ENCODE measurements around the gene SHISA6. TPM values are rescaled to one million over a fixed set of nuclear protein-coding genes. Genes with fewer than 3 reads are reported as not detected.

The SHISA6 gene
- polyA plus RNA-seq, 1 of the 3 experiments (the other 2 are of a cell fraction), result not detected

- Histone ChIP-seq H3K36me3 (replicated peaks in 1 of 2; ENCODE audit: control insufficient read depth in 1 of 2, insufficient read depth in 2 of 2, low read length in 1 of 2) (no peaks in the 10 kb centered on the region), H3K9me2 (no peaks in the 10 kb centered on the region), H3K27ac (ENCODE audit: low read depth in 2 of 2, low read length in 1 of 2) (no peak overlapping the region), H3F3A (replicated peaks; ENCODE audit: insufficient read depth) (no peaks in the 10 kb centered on the region), H3K79me2 (ENCODE audit: insufficient read depth) (no peaks in the 10 kb centered on the region), H2AFZ (ENCODE audit: low read depth) (no peak overlapping the region), H3K9me3 (no peaks in the 10 kb centered on the region), H3K4me3 (ENCODE audit: low read depth in 2 of 2, low read length in 1 of 2) (no peak overlapping the region), H3K4me1 (ENCODE audit: control insufficient read depth in 1 of 2, insufficient read depth in 2 of 2, low read depth in 1 of 2, low read length in 1 of 2) (no peaks in the 10 kb centered on the region), H3K9ac (no peak overlapping the region), H4K20me1 (ENCODE audit: insufficient read depth) (no peaks in the 10 kb centered on the region), H3K4me2 (no peak overlapping the region), H3K27me3 (ENCODE audit: insufficient read depth) (no peaks in the 10 kb centered on the region)
- ChIA-PET POLR2A (no interaction called here), CTCF (interaction anchor here (0.5 kb wide), 1 partner anchor 84 kb away, joined by 3 read pairs; no protein-coding TSS in a partner anchor)
- DNase-seq, result no peak
- no peak for TF ChIP-seq USF1 (IDR thresholded peaks at IDR 0.05; ENCODE audit: borderline replicate concordance, low read depth)
- TF ChIP-seq TAF1 (IDR thresholded peaks at IDR 0.05; ENCODE audit: borderline replicate concordance, low read depth, low read length), result no peak
- TF ChIP-seq USF2 (IDR thresholded peaks at IDR 0.05; ENCODE audit: borderline replicate concordance, low read depth, low read length), result no peak
- TF ChIP-seq CHD2 (IDR thresholded peaks at IDR 0.05; ENCODE audit: low read length, partially characterized antibody), result no peak
- no peak for TF ChIP-seq RFX5 (IDR thresholded peaks at IDR 0.05; ENCODE audit: low read length)
- TF ChIP-seq SMC3 (IDR thresholded peaks at IDR 0.05; ENCODE audit: low read depth, low read length), result no peak
- no peak for TF ChIP-seq GATA2 (CRISPR knock-in tag; IDR thresholded peaks at IDR 0.05)
- no peak for TF ChIP-seq EP300 (IDR thresholded peaks at IDR 0.05; ENCODE audit: borderline replicate concordance in 1 of 2, low read depth in 1 of 2, low read length in 1 of 2)
- no peak for TF ChIP-seq TEAD4 (IDR thresholded peaks at IDR 0.05; ENCODE audit: borderline replicate concordance, insufficient read depth)
- TF ChIP-seq RAD21 (IDR thresholded peaks at IDR 0.05; ENCODE audit: low read length), result no peak
- no peak for TF ChIP-seq NRF1 (IDR thresholded peaks at IDR 0.05; ENCODE audit: low read depth, low read length)
- TF ChIP-seq CTCF (IDR thresholded peaks at IDR 0.05), result no peak
- TF ChIP-seq POLR2AphosphoS5 (IDR thresholded peaks at IDR 0.05; ENCODE audit: low read depth, low read length), result no peak
- 38% methylated on average over 4 of the region's 7 CpGs for WGBS (ENCODE audit: low lambda C conversion rate)
These were observed 28.2 kb downstream of the SHISA6 start for GRCh38 chr17:11269210-11269609.

GRCh38 chr17:11272191-11272590 is 31.2 kb downstream of the SHISA6 start:
- 27% methylated on average over 8 of the region's 8 CpGs for WGBS (ENCODE audit: low lambda C conversion rate)
- no peaks in the 10 kb centered on the region for H3K36me3 ChIP-seq (replicated peaks in 1 of 2; ENCODE audit: control insufficient read depth in 1 of 2, insufficient read depth in 2 of 2, low read length in 1 of 2)
- no peak overlapping the region for H3K27ac ChIP-seq (ENCODE audit: low read depth in 2 of 2, low read length in 1 of 2)
- CTCF ChIA-PET, result no interaction called here
- no peak overlapping the region for H3K4me2 ChIP-seq
- no peaks in the 10 kb centered on the region for H3K9me2 ChIP-seq
- H3K4me1 ChIP-seq (ENCODE audit: control insufficient read depth in 1 of 2, insufficient read depth in 2 of 2, low read depth in 1 of 2, low read length in 1 of 2), result no peaks in the 10 kb centered on the region
- DNase-seq, result no peak
- no peak overlapping the region for H3K9ac ChIP-seq
- no peaks in the 10 kb centered on the region for H3K27me3 ChIP-seq (ENCODE audit: insufficient read depth)
- no peak overlapping the region for H2AFZ ChIP-seq (ENCODE audit: low read depth)
- no peaks in the 10 kb centered on the region for H3K9me3 ChIP-seq
- no peaks in the 10 kb centered on the region for H3K79me2 ChIP-seq (ENCODE audit: insufficient read depth)
- no peak overlapping the region for H3K4me3 ChIP-seq (ENCODE audit: low read depth in 2 of 2, low read length in 1 of 2)
- TF ChIP-seq CHD2 (IDR thresholded peaks at IDR 0.05; ENCODE audit: low read length, partially characterized antibody) (no peak), RXRA (IDR thresholded peaks at IDR 0.05; ENCODE audit: borderline replicate concordance, low read depth) (no peak), FOXM1 (IDR thresholded peaks at IDR 0.05; ENCODE audit: low read depth) (no peak), YY1 (IDR thresholded peaks at IDR 0.05; ENCODE audit: low read depth) (no peak), ZBTB33 (IDR thresholded peaks at IDR 0.05; ENCODE audit: borderline replicate concordance, low read depth) (no peak)
- no peaks in the 10 kb centered on the region for H3F3A ChIP-seq (replicated peaks; ENCODE audit: insufficient read depth)
- no peaks in the 10 kb centered on the region for H4K20me1 ChIP-seq (ENCODE audit: insufficient read depth)
- POLR2A ChIA-PET, result no interaction called here

Measured in SK-N-SH (cell line).